LNCaP clone FGC (cell line): Measurements from ENCODE around the gene AOPEP.

ENCODE experiments used
- DNase-seq: peaks from one replicate; pipeline ENCODE4 v3.0.0-alpha.2; 2011; ENCODE audit warnings: low read depth
- H3K4me3 ChIP-seq: 2 replicates; pipeline ENCODE4 v1.5.1; 2011; ENCODE audit warnings: mild to moderate bottlenecking, low read depth, low read length, control low read depth
- TF ChIP-seq, protein P1 (sequence below): IDR thresholded peaks from 2 replicates; pipeline ENCODE4 v1.5.1; 2012; ENCODE audit warnings: mild to moderate bottlenecking; ENCODE audit not compliant: control insufficient read depth, insufficient read depth; ENCODE audit errors: extremely low read depth

AOPEP gene

DNA sequence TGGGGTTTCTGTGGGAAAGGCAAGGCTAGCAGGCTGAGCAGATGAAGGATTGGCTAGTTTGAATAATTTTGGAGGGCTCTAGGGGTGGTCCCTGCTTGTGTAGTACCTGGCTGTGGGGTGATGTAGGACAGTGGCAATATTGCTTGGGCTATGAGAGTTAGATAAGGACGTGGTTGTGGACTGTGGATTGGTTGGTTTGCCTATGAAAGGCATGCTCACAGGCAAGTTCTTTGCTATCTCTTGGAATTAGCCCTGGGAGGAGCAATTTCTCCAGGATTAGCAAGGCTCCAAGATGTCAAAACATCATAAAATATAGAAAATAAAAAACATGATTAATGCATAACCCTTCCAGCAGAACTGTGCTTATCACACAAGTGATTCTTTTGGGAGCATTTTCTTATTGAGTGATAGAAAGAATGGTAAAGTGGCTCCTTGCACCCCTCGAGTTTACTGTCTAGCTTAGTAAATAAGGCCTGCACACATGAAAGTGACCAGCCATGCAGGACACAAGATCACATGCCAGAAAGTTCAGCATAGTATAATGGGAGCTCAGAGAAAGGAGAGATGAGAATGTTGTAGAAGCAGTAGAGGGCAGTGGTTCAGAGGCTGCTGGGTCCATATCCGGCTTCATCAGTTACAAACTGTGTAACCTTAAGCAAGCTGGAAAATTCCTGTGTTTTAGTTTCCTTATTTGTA, 13.8 kb downstream of the AOPEP start:
- TF ChIP-seq, protein P1, sequence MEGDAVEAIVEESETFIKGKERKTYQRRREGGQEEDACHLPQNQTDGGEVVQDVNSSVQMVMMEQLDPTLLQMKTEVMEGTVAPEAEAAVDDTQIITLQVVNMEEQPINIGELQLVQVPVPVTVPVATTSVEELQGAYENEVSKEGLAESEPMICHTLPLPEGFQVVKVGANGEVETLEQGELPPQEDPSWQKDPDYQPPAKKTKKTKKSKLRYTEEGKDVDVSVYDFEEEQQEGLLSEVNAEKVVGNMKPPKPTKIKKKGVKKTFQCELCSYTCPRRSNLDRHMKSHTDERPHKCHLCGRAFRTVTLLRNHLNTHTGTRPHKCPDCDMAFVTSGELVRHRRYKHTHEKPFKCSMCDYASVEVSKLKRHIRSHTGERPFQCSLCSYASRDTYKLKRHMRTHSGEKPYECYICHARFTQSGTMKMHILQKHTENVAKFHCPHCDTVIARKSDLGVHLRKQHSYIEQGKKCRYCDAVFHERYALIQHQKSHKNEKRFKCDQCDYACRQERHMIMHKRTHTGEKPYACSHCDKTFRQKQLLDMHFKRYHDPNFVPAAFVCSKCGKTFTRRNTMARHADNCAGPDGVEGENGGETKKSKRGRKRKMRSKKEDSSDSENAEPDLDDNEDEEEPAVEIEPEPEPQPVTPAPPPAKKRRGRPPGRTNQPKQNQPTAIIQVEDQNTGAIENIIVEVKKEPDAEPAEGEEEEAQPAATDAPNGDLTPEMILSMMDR, result peak; percentile 4; the same call in 1 of the 2 replicates
- DNase-seq, result no peak
- H3K4me3 ChIP-seq, result no peak overlapping the region

DNA sequence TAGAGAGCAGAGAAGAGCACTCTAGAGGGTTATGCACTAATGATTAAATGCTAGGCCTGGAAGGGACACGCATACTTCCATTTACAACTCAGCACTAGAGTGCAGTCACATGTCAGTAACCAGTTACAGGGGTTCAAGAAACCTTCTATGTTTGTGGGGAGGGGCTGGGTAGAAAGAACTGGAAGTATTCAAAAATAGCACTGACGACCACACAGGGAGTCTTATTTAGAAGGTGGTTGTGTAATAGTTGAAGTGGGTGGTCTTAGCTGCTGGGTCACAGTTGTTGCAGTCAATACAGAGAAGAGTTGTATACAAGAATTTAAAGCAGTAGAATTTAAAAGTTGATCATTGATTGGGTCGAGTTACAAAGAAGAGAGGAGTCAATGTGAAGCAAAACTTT, 15.4 kb downstream of the AOPEP start:
- DNase-seq, result no peak
- no peak overlapping the region for H3K4me3 ChIP-seq
- TF ChIP-seq, protein P1, result no peak

DNA sequence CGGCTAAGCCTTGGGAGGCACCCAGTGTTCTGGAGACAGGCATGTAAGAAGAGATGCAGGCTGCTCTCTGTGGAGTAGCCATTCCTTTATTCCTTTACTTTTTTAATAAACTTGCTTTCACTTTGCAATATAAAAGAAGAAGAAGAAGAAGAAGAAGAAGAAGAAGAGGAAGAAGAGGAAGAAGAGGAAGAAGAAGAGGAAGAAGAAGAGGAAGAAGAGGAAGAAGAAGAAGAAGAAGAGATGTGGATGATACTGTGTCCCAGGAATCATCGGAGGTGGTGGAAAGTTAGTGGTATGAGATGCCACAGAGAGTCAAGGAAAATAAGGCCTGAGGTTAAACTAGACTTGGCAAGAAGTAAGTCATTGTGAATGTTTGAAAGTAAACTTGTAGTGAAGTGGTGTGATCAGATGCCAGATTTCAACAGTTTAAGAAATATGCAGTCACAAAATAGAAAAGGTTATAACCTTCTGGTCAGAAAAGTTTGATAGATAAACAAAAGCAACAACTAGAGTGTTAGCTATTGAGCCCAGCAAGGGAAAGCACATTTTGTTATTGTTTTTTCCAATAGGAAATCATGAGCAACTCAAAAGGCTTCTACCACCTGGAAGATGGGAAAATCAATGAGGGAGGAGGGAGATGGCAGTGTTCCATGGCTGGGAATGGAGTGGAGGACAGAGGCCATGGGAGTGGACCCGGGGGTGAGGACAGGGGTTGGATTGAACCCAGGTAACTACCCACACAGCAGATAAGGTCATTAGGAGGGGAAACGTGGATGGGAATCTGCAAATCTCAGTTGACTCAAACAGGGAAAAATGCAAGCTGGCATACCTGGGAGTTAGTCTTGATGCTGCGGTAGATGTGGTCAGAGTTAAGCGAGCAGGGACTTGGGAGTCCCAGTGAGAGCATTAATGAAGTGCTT, 16.8 kb downstream of the AOPEP start:
- no peak overlapping the region for H3K4me3 ChIP-seq
- DNase-seq, result no peak
- TF ChIP-seq, protein P1, result no peak

GRCh38 chr9:94745806-94746540, 19.5 kb downstream of the AOPEP start:
- no peak for DNase-seq
- no peak overlapping the region for H3K4me3 ChIP-seq
- TF ChIP-seq, protein P1, result no peak

- TF ChIP-seq, protein P1, result no peak
- no peak overlapping the region for H3K4me3 ChIP-seq
- no peak for DNase-seq
These were observed 20.3 kb downstream of the AOPEP start for GRCh38 chr9:94746541-94747370.

- no peak for DNase-seq
- H3K4me3 ChIP-seq, result no peak overlapping the region
- TF ChIP-seq, protein P1, result no peak
These were observed 28.5 kb downstream of the AOPEP start for GRCh38 chr9:94754976-94755475.
